HepG2 (cell line): ENCODE measurements around the gene NAV3.

ENCODE experiments used
- ESRRA ChIP-seq: sonication (generic); formaldehyde crosslinking; IDR thresholded peaks from 2 replicates; pipeline ENCODE4 v1.5.1; 2020; ENCODE audit warnings: mild to moderate bottlenecking, low read depth, missing genetic modification reagents
- GATAD2A ChIP-seq: IDR thresholded peaks from 2 replicates; pipeline ENCODE4 v1.6.1; 2016
- ISX ChIP-seq: sonication (generic); formaldehyde crosslinking; conservative IDR thresholded peaks from 2 replicates; pipeline ENCODE4 v1.5.0; 2020; ENCODE audit warnings: missing genetic modification reagents
- POLR2AphosphoS5 ChIP-seq: IDR thresholded peaks from 2 replicates; pipeline ENCODE4 v1.6.1; 2012; ENCODE audit warnings: low read depth, low read length
- RAD21 ChIP-seq: fragments of 450-650 bp; formaldehyde crosslinking; IDR thresholded peaks from 2 replicates; pipeline ENCODE4 v1.5.0; 2020; ENCODE audit warnings: mild to moderate bottlenecking
- TCF7L2 ChIP-seq: IDR thresholded peaks from 2 replicates; pipeline ENCODE4 v1.6.1; 2011; ENCODE audit warnings: mild to moderate bottlenecking, low read depth, low read length, moderate library complexity
- ZNF143 ChIP-seq: sonication (generic); formaldehyde crosslinking; IDR thresholded peaks from 2 replicates; pipeline ENCODE4 v1.4.0; 2020; ENCODE audit warnings: missing genetic modification reagents
- ZNF274 ChIP-seq: sonication (generic); formaldehyde crosslinking; IDR thresholded peaks from 2 replicates; pipeline ENCODE4 v1.5.1; 2020; ENCODE audit warnings: mild to moderate bottlenecking, missing genetic modification reagents
- ZNF7 ChIP-seq: IDR thresholded peaks from 2 replicates; pipeline ENCODE4 v1.6.1; 2016; ENCODE audit warnings: missing biosample characterization, missing genetic modification reagents
- ZNF749 ChIP-seq: sonication (generic); formaldehyde crosslinking; IDR thresholded peaks from 2 replicates; pipeline ENCODE4 v1.8.0; 2022; ENCODE audit warnings: mild to moderate bottlenecking, missing genetic modification reagents, moderate library complexity, borderline replicate concordance
- TF ChIP-seq, protein P1 (sequence below): sonication (generic); formaldehyde crosslinking; IDR thresholded peaks from 2 replicates; pipeline ENCODE4 v1.4.0; 2020; ENCODE audit warnings: mild to moderate bottlenecking, missing genetic modification reagents
- TF ChIP-seq, protein P2 (sequence below): IDR thresholded peaks from 2 replicates; pipeline ENCODE4 v1.6.1; 2016; ENCODE audit warnings: low read depth, missing genetic modification reagents, missing compliant biosample characterization
- TF ChIP-seq, protein P3 (sequence below): sonication (generic); formaldehyde crosslinking; IDR thresholded peaks from one replicate; pipeline ENCODE4 v1.5.1; 2020; ENCODE audit warnings: mild to moderate bottlenecking, missing genetic modification reagents; ENCODE audit errors: not compliant biosample characterization

DNA sequence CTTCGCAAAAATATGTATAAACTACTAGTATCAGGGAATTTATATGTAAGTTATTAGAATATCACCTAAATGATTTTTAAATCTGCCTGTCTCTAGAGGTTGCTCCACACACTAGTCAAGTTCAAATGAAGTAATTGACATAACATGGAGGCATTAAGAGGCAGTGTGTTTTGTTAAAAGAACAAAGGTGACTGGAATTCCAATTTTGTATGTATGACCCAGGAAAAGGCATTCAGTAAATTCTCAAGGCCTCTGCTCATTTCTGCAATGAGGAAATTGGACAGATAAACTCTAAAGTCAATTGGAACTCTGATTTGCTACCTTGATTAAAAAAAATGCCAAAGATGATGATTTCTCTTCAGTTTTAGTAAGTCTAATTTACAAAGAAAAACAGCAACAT is 117.1 kb downstream of the NAV3 start:
- TF ChIP-seq ZNF143 (CRISPR knock-in tag): no peak
- TF ChIP-seq, protein P1, sequence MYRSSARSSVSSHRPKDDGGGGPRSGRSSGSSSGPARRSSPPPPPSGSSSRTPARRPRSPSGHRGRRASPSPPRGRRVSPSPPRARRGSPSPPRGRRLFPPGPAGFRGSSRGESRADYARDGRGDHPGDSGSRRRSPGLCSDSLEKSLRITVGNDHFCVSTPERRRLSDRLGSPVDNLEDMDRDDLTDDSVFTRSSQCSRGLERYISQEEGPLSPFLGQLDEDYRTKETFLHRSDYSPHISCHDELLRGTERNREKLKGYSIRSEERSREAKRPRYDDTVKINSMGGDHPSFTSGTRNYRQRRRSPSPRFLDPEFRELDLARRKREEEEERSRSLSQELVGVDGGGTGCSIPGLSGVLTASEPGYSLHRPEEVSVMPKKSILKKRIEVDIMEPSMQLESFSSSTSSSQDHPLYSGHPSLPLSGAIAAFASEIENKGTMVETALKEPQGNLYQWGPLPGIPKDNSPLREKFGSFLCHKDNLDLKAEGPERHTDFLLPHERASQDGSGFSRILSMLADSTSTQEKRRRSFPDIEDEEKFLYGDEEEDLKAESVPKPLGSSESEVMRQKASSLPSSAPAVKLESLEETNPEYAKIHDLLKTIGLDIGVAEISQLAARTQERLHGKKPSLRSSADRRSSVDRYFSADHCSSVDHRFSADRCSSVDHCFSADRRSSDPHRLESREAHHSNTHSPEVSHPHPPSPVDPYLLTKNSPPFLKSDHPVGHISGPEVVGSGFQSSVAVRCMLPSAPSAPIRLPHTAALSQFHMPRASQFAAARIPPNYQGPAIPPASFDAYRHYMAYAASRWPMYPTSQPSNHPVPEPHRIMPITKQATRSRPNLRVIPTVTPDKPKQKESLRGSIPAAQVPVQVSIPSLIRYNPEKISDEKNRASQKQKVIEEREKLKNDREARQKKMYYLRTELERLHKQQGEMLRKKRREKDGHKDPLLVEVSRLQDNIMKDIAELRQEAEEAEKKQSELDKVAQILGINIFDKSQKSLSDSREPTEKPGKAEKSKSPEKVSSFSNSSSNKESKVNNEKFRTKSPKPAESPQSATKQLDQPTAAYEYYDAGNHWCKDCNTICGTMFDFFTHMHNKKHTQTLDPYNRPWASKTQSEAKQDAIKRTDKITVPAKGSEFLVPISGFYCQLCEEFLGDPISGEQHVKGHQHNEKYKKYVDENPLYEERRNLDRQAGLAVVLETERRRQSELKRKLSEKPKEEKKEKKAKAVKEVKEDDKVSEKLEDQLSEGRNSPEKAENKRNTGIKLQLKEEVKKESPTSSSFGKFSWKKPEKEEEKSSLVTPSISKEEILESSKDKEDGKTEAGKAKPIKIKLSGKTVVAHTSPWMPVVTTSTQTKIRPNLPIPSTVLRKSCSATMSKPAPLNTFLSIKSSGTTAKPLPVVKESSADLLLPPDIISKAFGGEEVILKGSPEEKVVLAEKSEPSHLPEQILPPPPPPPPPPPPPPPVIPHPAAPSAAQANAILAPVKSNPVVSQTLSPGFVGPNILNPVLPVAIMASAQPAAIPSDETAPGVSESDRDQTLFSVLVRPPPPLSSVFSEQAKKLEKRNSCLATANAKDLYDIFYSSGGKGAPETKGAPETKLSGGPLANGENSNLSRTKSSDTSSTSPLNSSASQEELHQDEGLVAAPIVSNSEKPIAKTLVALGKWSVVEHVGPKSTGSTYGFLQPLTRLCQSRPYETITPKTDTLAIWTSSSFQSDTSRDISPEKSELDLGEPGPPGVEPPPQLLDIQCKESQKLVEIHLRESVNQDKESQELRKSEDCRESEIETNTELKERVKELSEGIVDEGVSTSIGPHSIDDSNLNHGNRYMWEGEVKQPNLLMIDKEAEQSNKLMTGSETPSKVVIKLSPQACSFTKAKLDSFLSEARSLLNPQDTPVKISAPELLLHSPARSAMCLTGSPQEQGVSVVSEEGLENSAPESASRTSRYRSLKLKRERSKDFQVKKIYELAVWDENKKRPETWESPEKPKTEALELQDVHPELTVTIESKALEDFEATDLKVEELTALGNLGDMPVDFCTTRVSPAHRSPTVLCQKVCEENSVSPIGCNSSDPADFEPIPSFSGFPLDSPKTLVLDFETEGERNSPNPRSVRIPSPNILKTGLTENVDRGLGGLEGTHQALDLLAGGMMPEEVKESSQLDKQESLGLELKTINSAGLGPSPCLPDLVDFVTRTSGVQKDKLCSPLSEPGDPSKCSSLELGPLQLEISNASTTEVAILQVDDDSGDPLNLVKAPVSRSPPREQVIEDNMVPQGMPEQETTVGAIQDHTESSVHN (CRISPR knock-in tag): no peak
- TF ChIP-seq POLR2AphosphoS5: no peak
- TF ChIP-seq ISX (CRISPR knock-in tag): no peak
- TF ChIP-seq, protein P2, sequence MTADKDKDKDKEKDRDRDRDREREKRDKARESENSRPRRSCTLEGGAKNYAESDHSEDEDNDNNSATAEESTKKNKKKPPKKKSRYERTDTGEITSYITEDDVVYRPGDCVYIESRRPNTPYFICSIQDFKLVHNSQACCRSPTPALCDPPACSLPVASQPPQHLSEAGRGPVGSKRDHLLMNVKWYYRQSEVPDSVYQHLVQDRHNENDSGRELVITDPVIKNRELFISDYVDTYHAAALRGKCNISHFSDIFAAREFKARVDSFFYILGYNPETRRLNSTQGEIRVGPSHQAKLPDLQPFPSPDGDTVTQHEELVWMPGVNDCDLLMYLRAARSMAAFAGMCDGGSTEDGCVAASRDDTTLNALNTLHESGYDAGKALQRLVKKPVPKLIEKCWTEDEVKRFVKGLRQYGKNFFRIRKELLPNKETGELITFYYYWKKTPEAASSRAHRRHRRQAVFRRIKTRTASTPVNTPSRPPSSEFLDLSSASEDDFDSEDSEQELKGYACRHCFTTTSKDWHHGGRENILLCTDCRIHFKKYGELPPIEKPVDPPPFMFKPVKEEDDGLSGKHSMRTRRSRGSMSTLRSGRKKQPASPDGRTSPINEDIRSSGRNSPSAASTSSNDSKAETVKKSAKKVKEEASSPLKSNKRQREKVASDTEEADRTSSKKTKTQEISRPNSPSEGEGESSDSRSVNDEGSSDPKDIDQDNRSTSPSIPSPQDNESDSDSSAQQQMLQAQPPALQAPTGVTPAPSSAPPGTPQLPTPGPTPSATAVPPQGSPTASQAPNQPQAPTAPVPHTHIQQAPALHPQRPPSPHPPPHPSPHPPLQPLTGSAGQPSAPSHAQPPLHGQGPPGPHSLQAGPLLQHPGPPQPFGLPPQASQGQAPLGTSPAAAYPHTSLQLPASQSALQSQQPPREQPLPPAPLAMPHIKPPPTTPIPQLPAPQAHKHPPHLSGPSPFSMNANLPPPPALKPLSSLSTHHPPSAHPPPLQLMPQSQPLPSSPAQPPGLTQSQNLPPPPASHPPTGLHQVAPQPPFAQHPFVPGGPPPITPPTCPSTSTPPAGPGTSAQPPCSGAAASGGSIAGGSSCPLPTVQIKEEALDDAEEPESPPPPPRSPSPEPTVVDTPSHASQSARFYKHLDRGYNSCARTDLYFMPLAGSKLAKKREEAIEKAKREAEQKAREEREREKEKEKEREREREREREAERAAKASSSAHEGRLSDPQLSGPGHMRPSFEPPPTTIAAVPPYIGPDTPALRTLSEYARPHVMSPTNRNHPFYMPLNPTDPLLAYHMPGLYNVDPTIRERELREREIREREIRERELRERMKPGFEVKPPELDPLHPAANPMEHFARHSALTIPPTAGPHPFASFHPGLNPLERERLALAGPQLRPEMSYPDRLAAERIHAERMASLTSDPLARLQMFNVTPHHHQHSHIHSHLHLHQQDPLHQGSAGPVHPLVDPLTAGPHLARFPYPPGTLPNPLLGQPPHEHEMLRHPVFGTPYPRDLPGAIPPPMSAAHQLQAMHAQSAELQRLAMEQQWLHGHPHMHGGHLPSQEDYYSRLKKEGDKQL (CRISPR knock-in tag): no peak
- TF ChIP-seq ZNF749 (CRISPR knock-in tag): no peak
- no peak for TF ChIP-seq ZNF7 (CRISPR knock-in tag)
- no peak for TF ChIP-seq RAD21 (CRISPR knock-in tag)
- no peak for TF ChIP-seq ZNF274 (CRISPR knock-in tag)
- no peak for TF ChIP-seq TCF7L2
- no peak for TF ChIP-seq ESRRA (CRISPR knock-in tag)
- no peak for TF ChIP-seq GATAD2A (CRISPR knock-in tag)
- TF ChIP-seq, protein P3, sequence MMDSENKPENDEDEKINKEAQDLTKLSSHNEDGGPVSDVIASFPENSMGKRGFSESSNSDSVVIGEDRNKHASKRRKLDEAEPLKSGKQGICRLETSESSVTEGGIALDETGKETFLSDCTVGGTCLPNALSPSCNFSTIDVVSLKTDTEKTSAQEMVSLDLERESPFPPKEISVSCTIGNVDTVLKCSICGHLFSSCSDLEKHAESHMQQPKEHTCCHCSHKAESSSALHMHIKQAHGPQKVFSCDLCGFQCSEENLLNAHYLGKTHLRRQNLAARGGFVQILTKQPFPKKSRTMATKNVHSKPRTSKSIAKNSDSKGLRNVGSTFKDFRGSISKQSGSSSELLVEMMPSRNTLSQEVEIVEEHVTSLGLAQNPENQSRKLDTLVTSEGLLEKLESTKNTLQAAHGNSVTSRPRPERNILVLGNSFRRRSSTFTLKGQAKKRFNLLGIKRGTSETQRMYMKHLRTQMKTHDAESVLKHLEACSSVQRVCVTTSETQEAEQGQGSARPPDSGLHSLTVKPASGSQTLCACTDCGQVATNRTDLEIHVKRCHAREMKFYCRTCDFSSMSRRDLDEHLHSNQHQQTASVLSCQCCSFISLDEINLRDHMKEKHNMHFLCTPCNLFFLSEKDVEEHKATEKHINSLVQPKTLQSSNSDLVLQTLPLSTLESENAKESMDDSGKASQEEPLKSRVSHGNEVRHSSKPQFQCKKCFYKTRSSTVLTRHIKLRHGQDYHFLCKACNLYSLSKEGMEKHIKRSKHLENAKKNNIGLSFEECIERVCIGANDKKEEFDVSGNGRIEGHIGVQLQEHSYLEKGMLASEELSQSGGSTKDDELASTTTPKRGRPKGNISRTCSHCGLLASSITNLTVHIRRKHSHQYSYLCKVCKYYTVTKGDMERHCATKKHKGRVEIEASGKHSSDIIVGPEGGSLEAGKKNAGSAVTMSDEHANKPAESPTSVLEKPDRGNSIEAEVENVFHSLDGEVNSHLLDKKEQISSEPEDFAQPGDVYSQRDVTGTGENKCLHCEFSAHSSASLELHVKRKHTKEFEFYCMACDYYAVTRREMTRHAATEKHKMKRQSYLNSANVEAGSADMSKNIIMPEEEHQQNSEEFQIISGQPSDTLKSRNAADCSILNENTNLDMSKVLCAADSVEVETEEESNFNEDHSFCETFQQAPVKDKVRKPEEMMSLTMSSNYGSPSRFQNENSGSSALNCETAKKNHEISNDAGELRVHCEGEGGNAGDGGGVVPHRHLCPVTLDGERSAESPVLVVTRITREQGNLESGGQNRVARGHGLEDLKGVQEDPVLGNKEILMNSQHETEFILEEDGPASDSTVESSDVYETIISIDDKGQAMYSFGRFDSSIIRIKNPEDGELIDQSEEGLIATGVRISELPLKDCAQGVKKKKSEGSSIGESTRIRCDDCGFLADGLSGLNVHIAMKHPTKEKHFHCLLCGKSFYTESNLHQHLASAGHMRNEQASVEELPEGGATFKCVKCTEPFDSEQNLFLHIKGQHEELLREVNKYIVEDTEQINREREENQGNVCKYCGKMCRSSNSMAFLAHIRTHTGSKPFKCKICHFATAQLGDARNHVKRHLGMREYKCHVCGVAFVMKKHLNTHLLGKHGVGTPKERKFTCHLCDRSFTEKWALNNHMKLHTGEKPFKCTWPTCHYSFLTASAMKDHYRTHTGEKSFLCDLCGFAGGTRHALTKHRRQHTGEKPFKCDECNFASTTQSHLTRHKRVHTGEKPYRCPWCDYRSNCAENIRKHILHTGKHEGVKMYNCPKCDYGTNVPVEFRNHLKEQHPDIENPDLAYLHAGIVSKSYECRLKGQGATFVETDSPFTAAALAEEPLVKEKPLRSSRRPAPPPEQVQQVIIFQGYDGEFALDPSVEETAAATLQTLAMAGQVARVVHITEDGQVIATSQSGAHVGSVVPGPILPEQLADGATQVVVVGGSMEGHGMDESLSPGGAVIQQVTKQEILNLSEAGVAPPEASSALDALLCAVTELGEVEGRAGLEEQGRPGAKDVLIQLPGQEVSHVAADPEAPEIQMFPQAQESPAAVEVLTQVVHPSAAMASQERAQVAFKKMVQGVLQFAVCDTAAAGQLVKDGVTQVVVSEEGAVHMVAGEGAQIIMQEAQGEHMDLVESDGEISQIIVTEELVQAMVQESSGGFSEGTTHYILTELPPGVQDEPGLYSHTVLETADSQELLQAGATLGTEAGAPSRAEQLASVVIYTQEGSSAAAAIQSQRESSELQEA: no peak
